GM19043 (cell line): Measurements from ENCODE around the gene ZFYVE9.
"Not testable (repeated sequence)": the region's sequence is repeated elsewhere in the genome, so short reads cannot be mapped to it uniquely, and the experiment has no call there.

ENCODE experiments used
- ATAC-seq: cut with Tn5 transposase; IDR thresholded peaks from one replicate; pipeline ENCODE4 v1.9.1; 2021; ENCODE audit warnings: low read depth; ENCODE audit not compliant: unreplicated experiment

Gene ZFYVE9, protein sequence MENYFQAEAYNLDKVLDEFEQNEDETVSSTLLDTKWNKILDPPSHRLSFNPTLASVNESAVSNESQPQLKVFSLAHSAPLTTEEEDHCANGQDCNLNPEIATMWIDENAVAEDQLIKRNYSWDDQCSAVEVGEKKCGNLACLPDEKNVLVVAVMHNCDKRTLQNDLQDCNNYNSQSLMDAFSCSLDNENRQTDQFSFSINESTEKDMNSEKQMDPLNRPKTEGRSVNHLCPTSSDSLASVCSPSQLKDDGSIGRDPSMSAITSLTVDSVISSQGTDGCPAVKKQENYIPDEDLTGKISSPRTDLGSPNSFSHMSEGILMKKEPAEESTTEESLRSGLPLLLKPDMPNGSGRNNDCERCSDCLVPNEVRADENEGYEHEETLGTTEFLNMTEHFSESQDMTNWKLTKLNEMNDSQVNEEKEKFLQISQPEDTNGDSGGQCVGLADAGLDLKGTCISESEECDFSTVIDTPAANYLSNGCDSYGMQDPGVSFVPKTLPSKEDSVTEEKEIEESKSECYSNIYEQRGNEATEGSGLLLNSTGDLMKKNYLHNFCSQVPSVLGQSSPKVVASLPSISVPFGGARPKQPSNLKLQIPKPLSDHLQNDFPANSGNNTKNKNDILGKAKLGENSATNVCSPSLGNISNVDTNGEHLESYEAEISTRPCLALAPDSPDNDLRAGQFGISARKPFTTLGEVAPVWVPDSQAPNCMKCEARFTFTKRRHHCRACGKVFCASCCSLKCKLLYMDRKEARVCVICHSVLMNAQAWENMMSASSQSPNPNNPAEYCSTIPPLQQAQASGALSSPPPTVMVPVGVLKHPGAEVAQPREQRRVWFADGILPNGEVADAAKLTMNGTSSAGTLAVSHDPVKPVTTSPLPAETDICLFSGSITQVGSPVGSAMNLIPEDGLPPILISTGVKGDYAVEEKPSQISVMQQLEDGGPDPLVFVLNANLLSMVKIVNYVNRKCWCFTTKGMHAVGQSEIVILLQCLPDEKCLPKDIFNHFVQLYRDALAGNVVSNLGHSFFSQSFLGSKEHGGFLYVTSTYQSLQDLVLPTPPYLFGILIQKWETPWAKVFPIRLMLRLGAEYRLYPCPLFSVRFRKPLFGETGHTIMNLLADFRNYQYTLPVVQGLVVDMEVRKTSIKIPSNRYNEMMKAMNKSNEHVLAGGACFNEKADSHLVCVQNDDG (N-terminal part only)

GRCh38 chr1:52141513-52142219, at the start of gene ZFYVE9:
ZFYVE9 (plus strand) TSS chr1:52142089; CDS start chr1:52233207, 91,118 bp downstream.
- peak; percentile 62 for ATAC-seq

- not testable (repeated sequence) for ATAC-seq
These were observed 47.6 kb upstream of the ZFYVE9 start for GRCh38 chr1:52094300-52094699.

DNA sequence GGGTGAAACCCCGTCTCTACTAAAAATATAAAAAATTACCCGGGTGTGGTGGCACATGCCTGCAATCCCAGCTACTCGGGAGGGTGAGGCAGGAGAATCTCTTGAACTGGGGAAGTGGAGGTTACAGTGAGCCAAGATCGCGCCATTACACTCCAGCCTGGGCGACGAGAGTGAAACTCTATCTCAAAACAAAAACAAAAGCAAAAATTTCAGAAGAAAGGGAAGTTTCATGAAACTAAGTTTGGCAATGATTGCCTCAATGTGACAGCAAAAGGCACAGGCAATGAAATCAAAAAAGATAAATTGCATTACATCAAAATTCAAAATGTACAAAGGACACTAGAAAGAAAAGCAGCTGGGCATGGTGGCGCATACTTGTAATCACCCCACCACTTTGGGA, 45.7 kb upstream of the ZFYVE9 start:
- no peak for ATAC-seq

- ATAC-seq = no peak
These were observed 43.6 kb upstream of the ZFYVE9 start for GRCh38 chr1:52098139-52098871.

DNA sequence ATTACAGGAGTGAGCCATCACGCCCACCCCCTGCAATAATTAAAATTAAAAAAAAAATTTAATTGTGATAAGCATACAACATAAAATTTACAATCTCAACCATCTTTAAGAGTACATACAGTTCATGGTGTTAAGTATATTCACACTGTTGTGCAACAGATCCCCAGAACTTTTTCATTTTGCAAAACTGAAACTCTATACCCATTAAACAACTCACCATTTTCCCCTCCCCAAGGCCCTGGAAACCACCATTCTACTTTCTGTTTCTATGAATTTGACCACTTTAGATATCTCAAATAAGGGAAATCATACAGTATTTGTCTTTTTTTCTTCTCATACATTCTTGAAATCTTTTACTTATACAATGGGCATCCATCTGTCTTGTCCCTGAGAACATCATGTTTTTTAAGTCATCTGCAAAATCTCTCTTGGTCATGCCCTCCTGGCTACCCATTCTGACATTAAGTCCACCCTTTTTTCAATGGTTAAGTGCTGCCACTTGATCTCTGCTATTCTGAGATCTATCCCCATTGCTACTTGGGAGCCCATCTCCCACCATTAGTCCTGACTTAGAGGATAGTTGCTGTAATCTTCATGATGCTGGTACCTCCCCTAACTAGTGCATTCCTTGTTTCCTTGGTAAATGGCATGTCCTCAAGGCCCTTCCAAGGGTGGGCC, 39.4 kb upstream of the ZFYVE9 start:
- no peak for ATAC-seq

GRCh38 chr1:52111492-52111891, 30.4 kb upstream of the ZFYVE9 start:
- ATAC-seq = no peak

- ATAC-seq = no peak
These were observed 29.4 kb upstream of the ZFYVE9 start for GRCh38 chr1:52112489-52112888.

- ATAC-seq = no peak
These were observed 22.4 kb upstream of the ZFYVE9 start for GRCh38 chr1:52119301-52120079.

- ATAC-seq = no peak
These were observed 19.5 kb upstream of the ZFYVE9 start for GRCh38 chr1:52122384-52122783.

DNA sequence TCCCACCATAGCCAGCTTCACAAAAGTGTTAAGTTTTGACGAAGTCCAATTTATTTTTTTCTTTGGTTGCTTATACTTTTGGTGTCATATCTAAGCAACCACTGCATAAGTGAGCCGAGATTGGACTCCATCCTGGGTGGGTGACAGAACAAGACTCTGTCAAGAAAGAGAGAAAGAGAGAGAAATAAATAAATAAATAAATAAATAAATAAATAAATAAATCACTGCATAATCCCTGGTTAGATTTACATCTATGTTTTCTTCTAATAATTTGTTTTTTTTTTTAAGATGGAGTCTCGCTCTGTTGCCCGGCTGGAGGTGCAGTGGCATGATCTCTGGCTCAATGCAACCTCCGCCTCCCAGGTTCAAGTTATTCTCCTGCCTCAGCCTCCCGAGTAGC, 18.3 kb upstream of the ZFYVE9 start:
- no peak for ATAC-seq

- ATAC-seq = no peak
These were observed 16.0 kb upstream of the ZFYVE9 start for GRCh38 chr1:52125736-52126359.

DNA sequence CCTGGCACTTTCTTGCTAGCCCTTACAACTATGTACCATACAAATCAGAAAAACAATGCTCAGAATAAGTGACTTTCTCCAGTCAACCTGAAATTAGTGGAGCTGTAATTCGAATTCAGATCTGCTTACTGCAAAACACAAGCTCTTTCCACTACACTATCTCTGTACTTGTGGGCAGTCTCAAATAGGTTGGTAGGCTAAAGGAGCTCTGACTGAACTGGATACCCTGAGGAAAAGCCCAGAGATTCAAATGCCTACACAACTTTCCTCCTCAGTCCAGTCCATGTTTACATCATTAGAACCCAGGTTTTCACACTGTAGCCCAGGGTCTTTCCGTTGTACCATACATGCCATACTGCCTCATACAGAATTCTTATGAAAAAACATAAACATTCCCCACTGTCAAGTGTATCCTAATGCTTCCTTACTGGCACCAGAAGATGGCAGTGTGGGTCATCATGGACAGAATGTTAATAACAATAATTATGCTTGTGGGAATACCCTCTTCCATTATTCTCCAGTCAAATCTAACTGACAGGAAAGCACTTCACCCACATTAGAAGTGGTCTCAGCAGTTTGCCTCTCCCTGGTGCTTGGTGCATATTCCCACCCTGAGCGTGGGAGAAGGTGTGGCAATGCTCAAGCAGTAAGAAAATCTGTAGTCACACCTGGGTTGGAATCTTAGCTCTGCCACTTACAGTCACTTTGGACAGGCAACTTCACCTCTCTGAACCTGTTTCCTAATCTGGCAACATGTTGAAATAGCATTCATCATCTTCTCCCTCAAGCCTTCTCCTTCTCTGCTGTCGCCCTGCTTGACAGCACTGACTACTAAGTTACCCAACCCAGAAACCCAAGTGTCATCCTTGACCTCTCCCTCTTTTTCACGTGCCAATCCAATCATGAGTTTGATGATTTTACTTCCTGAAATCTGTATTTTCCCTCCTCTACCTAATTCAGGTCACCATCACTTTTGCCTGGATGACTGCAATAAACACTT, 14.4 kb upstream of the ZFYVE9 start:
- no peak for ATAC-seq

GRCh38 chr1:52139817-52140540, 1.9 kb upstream of the ZFYVE9 start:
- ATAC-seq = peak; percentile 60

DNA sequence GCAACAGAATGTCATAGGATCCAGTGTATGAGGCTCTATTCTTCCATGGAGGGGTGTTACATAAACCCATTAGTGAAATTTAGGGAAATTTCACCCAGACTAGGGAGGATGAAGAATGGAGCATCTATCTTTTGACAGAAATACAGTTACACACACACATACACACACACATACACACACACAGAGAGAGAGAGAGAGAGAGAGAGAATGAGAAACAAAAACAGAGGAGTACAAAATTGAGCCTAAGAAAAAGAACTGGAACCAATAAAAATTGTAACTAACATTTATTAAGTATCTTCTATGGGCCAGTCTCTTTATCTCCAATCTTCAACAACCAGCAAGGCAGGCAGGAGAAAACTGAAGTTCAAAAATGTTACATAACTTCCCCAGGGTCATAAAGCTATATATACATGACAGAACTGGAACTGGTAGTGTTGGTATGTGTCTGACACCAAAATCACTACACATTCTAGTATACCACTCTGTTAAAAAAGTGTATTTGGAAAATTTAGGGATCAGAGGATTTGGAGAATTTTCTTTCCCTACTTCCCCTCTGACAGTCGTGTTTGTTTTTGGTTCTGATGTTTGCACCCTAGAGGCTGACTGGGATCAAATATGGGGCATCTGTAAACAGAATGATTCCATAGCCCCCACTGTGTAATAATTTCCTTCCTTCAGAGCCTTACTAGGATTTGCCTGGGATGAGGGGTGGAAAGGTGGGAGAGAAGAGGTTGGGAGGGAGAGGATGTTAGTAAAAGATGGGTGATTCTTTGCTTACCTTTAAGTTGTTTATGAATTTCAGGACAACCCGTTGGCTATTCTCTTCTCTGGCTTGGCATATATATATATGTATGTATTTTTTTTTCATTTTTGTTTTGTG, 1.0 kb upstream of the ZFYVE9 start:
- ATAC-seq = no peak
